Kidney (tissue), 14 donors: ENCODE results near the gene RPL35A. TPM values are rescaled to one million over a fixed set of nuclear protein-coding genes. Genes with fewer than 3 reads are reported as not detected.

Experiments used
- DNase-seq, 5 donors: peaks; one replicate each; pipeline ENCODE4 v3.0.0-alpha.2; 2013 to 2020
- FAIRE-seq: peaks from 2 replicates; lab custom pipeline; 2012; peaks lifted over from hg19 to GRCh38; lab: Jason Lieb, UNC
- H3K27ac ChIP-seq, 2 donors: one replicate each; pipeline ENCODE4 v1.7.0; 2013; ENCODE audit warnings: low read depth in 2 of 2, low read length in 2 of 2, inconsistent platforms in 1 of 2
- H3K27me3 ChIP-seq: one replicate; pipeline ENCODE4 v1.7.1; 2013; ENCODE audit warnings: low read length, inconsistent platforms; ENCODE audit not compliant: control insufficient read depth, insufficient read depth
- H3K36me3 ChIP-seq, 3 donors: one replicate each; pipeline versions ENCODE4 v1.7.0 to v1.7.1; 2013; ENCODE audit warnings: low read length in 3 of 3, control low read depth in 1 of 3, inconsistent platforms in 1 of 3; ENCODE audit not compliant: insufficient read depth in 3 of 3, control insufficient read depth in 2 of 3
- H3K4me1 ChIP-seq, 3 donors: one replicate each; pipeline versions ENCODE4 v1.7.0 to v1.7.1; 2013; ENCODE audit warnings: low read length in 3 of 3, inconsistent platforms in 1 of 3, low read depth in 1 of 3; ENCODE audit not compliant: control insufficient read depth in 2 of 3, insufficient read depth in 2 of 3
- H3K4me3 ChIP-seq, 3 donors: one replicate each; pipeline versions ENCODE4 v1.7.0 to v1.8.1; 2013; ENCODE audit warnings: low read length in 3 of 3, control low read depth in 1 of 3, inconsistent platforms in 1 of 3
- H3K9ac ChIP-seq, 3 donors: one replicate each; pipeline versions ENCODE4 v1.7.0 to v1.7.1; 2013; ENCODE audit warnings: low read length in 3 of 3, control low read depth in 1 of 3, inconsistent platforms in 1 of 3
- H3K9me3 ChIP-seq, 3 donors: one replicate each; pipeline versions ENCODE4 v1.7.0 to v1.7.1; 2013; ENCODE audit warnings: low read length in 3 of 3, control low read depth in 1 of 3, inconsistent platforms in 1 of 3; ENCODE audit not compliant: control insufficient read depth in 2 of 3, insufficient read depth in 1 of 3
- CTCF ChIP-seq: IDR thresholded peaks from 3 replicates; pipeline ENCODE4 v1.5.1; 2012; ENCODE audit warnings: mild to moderate bottlenecking, moderate library complexity, borderline replicate concordance; ENCODE audit not compliant: insufficient read depth; ENCODE audit errors: extremely low read depth
- intact Hi-C: fragments of 100-400 bp; cut with DNase I; formaldehyde crosslinking; loops from one replicate; pipeline ENCODE4 v1.11.1; 2022
- polyA plus RNA-seq: library from polyadenylated mRNA; stranded (reverse); fragments of 350-450 nt; fragmentation: Illumina TruSeq; extraction: RNeasy Lipid Tissue Mini Kit (QIAGEN cat#74804); gene quantifications from one replicate; pipeline ENCODE4 v1.2.3, GENCODE V29; 2014; ENCODE audit warnings: low read depth, low replicate concordance; ENCODE audit not compliant: insufficient read depth
- total RNA-seq: library from RNA; stranded (reverse); fragmentation: NEBNext Ultra II Directional; extraction: Animal tissue kit (Norgen Biotek cat#: 25700); gene quantifications from one replicate; pipeline ENCODE4 v1.2.1, GENCODE V29; 2021
- donor health status: control.
- donor health status: control.
- donor health status: control.
- donor health status: control.
- donor health status: control.
- donor health status: DM: yes; HTN: yes; CAD: no.
- donor health status: Normal renal cell carcinoma (clear cell type).

RPL35A gene
- total and polyA plus RNA-seq, 2 donors from 2014 or later = 721 to 1,510 TPM

GRCh38 chr3:197989651-197990050 lies 39.7 kb downstream of the RPL35A start:
- H3K9ac ChIP-seq = no peak overlapping the region
- FAIRE-seq = no peak
- H3K27me3 ChIP-seq = no peaks in the 10 kb centered on the region
- no peak for DNase-seq
- no peaks in the 10 kb centered on the region for H3K9me3 ChIP-seq
- no peaks in the 10 kb centered on the region for H3K4me1 ChIP-seq
- H3K27ac ChIP-seq = no peak overlapping the region
- TF ChIP-seq CTCF = no peak
- H3K4me3 ChIP-seq = no peak overlapping the region
- peaks cover 0 to 7% (median 0%) of the 10 kb centered on the region in 3 donors for H3K36me3 ChIP-seq
- intact Hi-C loops = no loop called here

- no peak for TF ChIP-seq CTCF
- peaks cover 0 to 11% (median 10%) of the 10 kb centered on the region in 3 donors for H3K36me3 ChIP-seq
- H3K9ac ChIP-seq = no peak overlapping the region
- no peak overlapping the region for H3K27ac ChIP-seq
- H3K4me1 ChIP-seq = no peaks in the 10 kb centered on the region
- H3K9me3 ChIP-seq = no peaks in the 10 kb centered on the region
- H3K4me3 ChIP-seq = no peak overlapping the region
- no peak for FAIRE-seq
- no peaks in the 10 kb centered on the region for H3K27me3 ChIP-seq
- intact Hi-C loops = no loop called here
- DNase-seq = no peak
Observed at GRCh38 chr3:197994736-197995135, 44.7 kb downstream of the RPL35A start.

GRCh38 chr3:197996855-197997254 lies 46.9 kb downstream of the RPL35A start:
- no peaks in the 10 kb centered on the region for H3K4me1 ChIP-seq
- peaks cover 0 to 10% (median 9%) of the 10 kb centered on the region in 3 donors for H3K36me3 ChIP-seq
- no peak overlapping the region for H3K4me3 ChIP-seq
- H3K27ac ChIP-seq = no peak overlapping the region
- H3K27me3 ChIP-seq = no peaks in the 10 kb centered on the region
- TF ChIP-seq CTCF = no peak
- no peak for DNase-seq
- intact Hi-C loops = no loop called here
- FAIRE-seq = no peak
- H3K9me3 ChIP-seq = no peaks in the 10 kb centered on the region
- H3K9ac ChIP-seq = no peak overlapping the region

GRCh38 chr3:197997936-197998335 lies 47.9 kb downstream of the RPL35A start:
- Histone ChIP-seq H3K27me3 (no peaks in the 10 kb centered on the region), H3K9me3 (no peaks in the 10 kb centered on the region), H3K27ac (no peak overlapping the region), H3K9ac (no peak overlapping the region), H3K36me3 (peaks cover 0 to 10% (median 9%) of the 10 kb centered on the region in 3 donors), H3K4me3 (no peak overlapping the region), H3K4me1 (no peaks in the 10 kb centered on the region)
- FAIRE-seq (no peak), DNase-seq (no peak)
- intact Hi-C loops = no loop called here
- no peak for TF ChIP-seq CTCF
